GM23248 (cell line): Measurements from ENCODE around the gene TOX2. TPM values are rescaled to one million over a fixed set of nuclear protein-coding genes. Genes with fewer than 3 reads are reported as not detected.

ENCODE experiments used
- DNase-seq: peaks from one replicate; pipeline ENCODE4 v3.0.0-alpha.2; 2015
- H2AFZ ChIP-seq: fragments of 200-600 bp; sonication (generic); 2 replicates; pipeline ENCODE4 v1.6.1; 2016; ENCODE audit warnings: antibody characterized with exemption
- H3F3A ChIP-seq: fragments of 200-600 bp; sonication (generic); 2 replicates; pipeline ENCODE4 v1.6.1; 2016; ENCODE audit warnings: mild to moderate bottlenecking, antibody characterized with exemption, mixed run types; ENCODE audit not compliant: insufficient read depth
- H3K27ac ChIP-seq: fragments of 200-600 bp; sonication (generic); 2 replicates; pipeline ENCODE4 v1.5.1; 2016; ENCODE audit warnings: mild to moderate bottlenecking
- H3K27me3 ChIP-seq: fragments of 200-600 bp; sonication (generic); replicated peaks from 2 replicates; pipeline ENCODE4 v1.6.1; 2016; ENCODE audit warnings: mild to moderate bottlenecking; ENCODE audit not compliant: insufficient read depth
- H3K36me3 ChIP-seq: fragments of 200-600 bp; sonication (generic); 2 replicates; pipeline ENCODE4 v1.6.1; 2016; ENCODE audit warnings: low read depth, mild to moderate bottlenecking
- H3K4me1 ChIP-seq: fragments of 200-600 bp; sonication (generic); 2 replicates; pipeline ENCODE4 v1.6.1; 2016; ENCODE audit warnings: mild to moderate bottlenecking; ENCODE audit not compliant: insufficient read depth
- H3K4me2 ChIP-seq: fragments of 200-600 bp; sonication (generic); one replicate; pipeline ENCODE4 v1.6.1; 2016; ENCODE audit warnings: mild to moderate bottlenecking; ENCODE audit not compliant: unreplicated experiment
- H3K4me3 ChIP-seq: fragments of 200-600 bp; sonication (generic); 2 replicates; pipeline ENCODE4 v1.5.1; 2016; ENCODE audit warnings: mild to moderate bottlenecking
- H3K79me2 ChIP-seq: fragments of 200-600 bp; sonication (generic); 2 replicates; pipeline ENCODE4 v1.6.1; 2016; ENCODE audit warnings: mild to moderate bottlenecking; ENCODE audit not compliant: insufficient read depth
- H3K9ac ChIP-seq: fragments of 200-600 bp; sonication (generic); 2 replicates; pipeline ENCODE4 v1.6.1; 2016; ENCODE audit warnings: mild to moderate bottlenecking
- H3K9me2 ChIP-seq: fragments of 200-600 bp; sonication (generic); 2 replicates; pipeline ENCODE4 v1.6.1; 2016; ENCODE audit warnings: mixed run types, mild to moderate bottlenecking, moderate library complexity; ENCODE audit not compliant: insufficient read depth
- H3K9me3 ChIP-seq: fragments of 200-600 bp; sonication (generic); one replicate; pipeline ENCODE4 v1.6.1; 2017; ENCODE audit warnings: low read depth
- H4K20me1 ChIP-seq: fragments of 200-600 bp; sonication (generic); 2 replicates; pipeline ENCODE4 v1.6.0; 2016; ENCODE audit not compliant: insufficient read depth
- EZH2 ChIP-seq: fragments of 200-600 bp; sonication (generic); IDR thresholded peaks from 2 replicates; pipeline ENCODE4 v1.6.1; 2018; ENCODE audit warnings: antibody characterized with exemption, mild to moderate bottlenecking; ENCODE audit not compliant: insufficient read depth, poor library complexity, severe bottlenecking
- EZH2phosphoT487 ChIP-seq: fragments of 200-600 bp; sonication (generic); IDR thresholded peaks from 2 replicates; pipeline ENCODE4 v1.6.1; 2018; ENCODE audit warnings: antibody characterized with exemption, moderate library complexity, mild to moderate bottlenecking, low read depth; ENCODE audit not compliant: insufficient read depth
- WGBS, 2 experiments: methylation state at CpG; one replicate each; pipeline ENCODE4 v1.1.6; 2015 to 2017; ENCODE audit warnings: low lambda C conversion rate in 2 of 2, low coverage in 1 of 2; ENCODE audit errors: missing lambda C conversion rate in 2 of 2; 5-methylcytosine and 5-hydroxymethylcytosine counted together
- in situ Hi-C: fragments of 300-500 bp; cut with MboI; formaldehyde crosslinking; loops from 2 replicates; pipeline ENCODE4 v1.15.0; 2020
- polyA plus RNA-seq: library from polyadenylated mRNA; unstranded; fragments of >200 nt; fragmentation: Nextera tagmentation; extraction: Ambion mirVana; gene quantifications from 2 replicates; pipeline ENCODE4 v1.2.1, GENCODE V29; 2016
- total RNA-seq: library from RNA; depleted of rRNA; stranded (reverse); fragments of >200 nt; shearing (Covaris generic); gene quantifications from 2 replicates; pipeline ENCODE4 v1.2.3, GENCODE V29; 2014

TOX2 gene
- total and polyA plus RNA-seq, 2 experiments from 2014 or later, result 0.97 to 15.9 TPM

- H4K20me1 ChIP-seq, result no peaks in the 10 kb centered on the region
Measured at GRCh38 chr20:44028868-44029847, 114.5 kb downstream of the TOX2 start.

GRCh38 chr20:44029848-44030230 is 115.2 kb downstream of the TOX2 start:
- H3K9ac ChIP-seq, result no peak overlapping the region
- peaks cover 10% of the 10 kb centered on the region for H3K4me1 ChIP-seq
- no peak for DNase-seq
- H2AFZ ChIP-seq, result no peak overlapping the region
- no peaks in the 10 kb centered on the region for H3K9me2 ChIP-seq
- no peak overlapping the region for H3K4me2 ChIP-seq
- 70 to 71% methylated on average over 4 of the region's 4 CpGs for WGBS, 2 experiments
- H4K20me1 ChIP-seq, result no peaks in the 10 kb centered on the region
- H3K79me2 ChIP-seq, result no peaks in the 10 kb centered on the region
- H3K9me3 ChIP-seq, result no peaks in the 10 kb centered on the region
- H3F3A ChIP-seq, result no peaks in the 10 kb centered on the region
- no peak overlapping the region for H3K27ac ChIP-seq
- in situ Hi-C loops, result no loop called here
- TF ChIP-seq EZH2 (no peak), EZH2phosphoT487 (no peak)
- no peak overlapping the region for H3K4me3 ChIP-seq
- H3K36me3 ChIP-seq, result no peaks in the 10 kb centered on the region
- no peaks in the 10 kb centered on the region for H3K27me3 ChIP-seq

More at GRCh38 chr20:44028868-44029847, 114.5 kb downstream of the TOX2 start:
- Histone ChIP-seq H3F3A (no peaks in the 10 kb centered on the region), H3K9ac (no peak overlapping the region), H3K36me3 (no peaks in the 10 kb centered on the region), H3K27ac (no peak overlapping the region), H3K4me3 (no peak overlapping the region), H3K9me3 (no peaks in the 10 kb centered on the region), H2AFZ (no peak overlapping the region), H3K27me3 (no peaks in the 10 kb centered on the region), H3K4me1 (peaks cover 10% of the 10 kb centered on the region), H3K9me2 (no peaks in the 10 kb centered on the region), H3K4me2 (no peak overlapping the region), H3K79me2 (no peaks in the 10 kb centered on the region)
- no peak for DNase-seq
- TF ChIP-seq EZH2phosphoT487, result no peak
- TF ChIP-seq EZH2, result no peak
- in situ Hi-C loops, result no loop called here
- WGBS, 2 experiments, result 77 to 84% methylated on average over 13 to 14 of the region's 14 CpGs

- Histone ChIP-seq H4K20me1 (no peaks in the 10 kb centered on the region), H3K27me3 (no peaks in the 10 kb centered on the region), H3K4me3 (no peak overlapping the region), H3K9me2 (no peaks in the 10 kb centered on the region), H3K4me1 (peaks cover 10% of the 10 kb centered on the region), H2AFZ (no peak overlapping the region), H3K9me3 (no peaks in the 10 kb centered on the region), H3K9ac (no peak overlapping the region), H3K4me2 (no peak overlapping the region), H3F3A (no peaks in the 10 kb centered on the region), H3K27ac (no peak overlapping the region), H3K36me3 (no peaks in the 10 kb centered on the region), H3K79me2 (no peaks in the 10 kb centered on the region)
- no peak for TF ChIP-seq EZH2phosphoT487
- TF ChIP-seq EZH2, result no peak
- DNase-seq, result no peak
- 64 to 84% methylated on average over 2 of the region's 2 CpGs for WGBS, 2 experiments
- in situ Hi-C loops, result no loop called here
Measured at GRCh38 chr20:44030394-44030793, 115.7 kb downstream of the TOX2 start.

- H3K79me2 ChIP-seq, result no peaks in the 10 kb centered on the region
- no peaks in the 10 kb centered on the region for H4K20me1 ChIP-seq
- H3K27me3 ChIP-seq, result no peaks in the 10 kb centered on the region
- H3K4me1 ChIP-seq, result peaks cover 10% of the 10 kb centered on the region
- no peaks in the 10 kb centered on the region for H3K36me3 ChIP-seq
- no peak overlapping the region for H3K27ac ChIP-seq
- in situ Hi-C loops, result no loop called here
- DNase-seq, result no peak
- no peaks in the 10 kb centered on the region for H3K9me2 ChIP-seq
- H3K9ac ChIP-seq, result no peak overlapping the region
- TF ChIP-seq EZH2phosphoT487 (no peak), EZH2 (no peak)
- no peaks in the 10 kb centered on the region for H3K9me3 ChIP-seq
- 84 to 87% methylated on average over 14 of the region's 14 CpGs for WGBS, 2 experiments
- H3K4me3 ChIP-seq, result no peak overlapping the region
- H3K4me2 ChIP-seq, result no peak overlapping the region
- H2AFZ ChIP-seq, result no peak overlapping the region
- no peaks in the 10 kb centered on the region for H3F3A ChIP-seq
Measured at GRCh38 chr20:44031001-44031574, 116.4 kb downstream of the TOX2 start.
